Stimulated activated CD4-positive, alpha-beta T cell treated with anti-CD3 and anti-CD28 coated beads, Interleukin-4, amount 100 ng/mL, for 48 hours (primary cell): Measurements from ENCODE around the gene CCDC183.
"Not testable (repeated sequence)": the region's sequence is repeated elsewhere in the genome, so short reads cannot be mapped to it uniquely, and the experiment has no call there.

Source experiments
- DNase-seq, 2 donors: peaks; one replicate each; pipeline ENCODE4 v3.0.0-alpha.2; 2020; ENCODE audit warnings: low read depth in 2 of 2

Gene CCDC183

DNA sequence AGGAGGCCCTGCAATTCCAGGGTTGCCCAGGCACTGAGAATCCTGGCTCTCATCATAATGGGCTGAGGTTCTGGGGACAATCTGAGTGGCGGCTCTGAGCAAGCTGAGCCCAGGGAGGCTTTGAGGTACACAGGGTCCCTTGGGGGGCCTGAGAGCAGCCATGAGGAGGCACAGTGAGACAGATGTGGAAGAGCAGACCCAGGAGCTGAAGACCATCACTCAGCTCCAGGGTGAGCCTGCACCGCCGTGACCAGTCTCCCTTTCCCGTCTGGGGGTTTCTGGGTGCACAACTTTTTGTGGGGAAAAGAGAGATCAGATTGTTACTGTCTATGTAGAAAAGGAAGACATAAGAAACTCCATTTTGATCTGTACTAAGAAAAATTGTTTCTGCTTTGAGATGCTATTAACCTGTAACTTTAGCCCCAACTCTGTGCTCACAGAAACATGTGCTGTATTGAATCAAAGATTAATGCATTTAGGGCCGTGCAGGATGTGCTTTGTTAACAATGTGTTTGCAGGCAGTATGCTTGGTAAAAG is at the start of gene CCDC183:
Gene CCDC183, plus strand, starts transcription at position 101 of the 537 bp plus-strand sequence. Its CDS starts 60 bp downstream, at position 161.
- no peak for DNase-seq

DNA sequence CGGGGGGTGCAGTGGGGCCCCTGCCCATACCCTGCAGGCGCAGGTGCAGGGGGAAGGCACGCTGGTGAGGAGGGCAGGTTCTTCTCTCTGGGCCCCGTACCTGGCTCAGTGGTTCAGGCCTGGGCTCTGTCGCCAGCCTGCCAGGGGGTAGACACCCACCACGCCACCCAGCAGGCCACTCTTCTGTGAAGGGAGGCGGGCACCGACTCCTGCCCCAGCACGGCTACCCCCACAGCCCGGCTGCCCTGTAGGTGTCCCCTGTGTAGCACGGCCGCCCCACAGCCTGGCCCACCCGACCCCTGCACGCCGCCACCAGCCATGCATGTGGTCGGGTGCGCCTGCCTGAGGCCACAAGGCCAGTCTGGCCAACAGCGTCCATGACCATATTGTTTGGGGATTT is 49.5 kb upstream of the CCDC183 start:
- no peak for DNase-seq

DNA sequence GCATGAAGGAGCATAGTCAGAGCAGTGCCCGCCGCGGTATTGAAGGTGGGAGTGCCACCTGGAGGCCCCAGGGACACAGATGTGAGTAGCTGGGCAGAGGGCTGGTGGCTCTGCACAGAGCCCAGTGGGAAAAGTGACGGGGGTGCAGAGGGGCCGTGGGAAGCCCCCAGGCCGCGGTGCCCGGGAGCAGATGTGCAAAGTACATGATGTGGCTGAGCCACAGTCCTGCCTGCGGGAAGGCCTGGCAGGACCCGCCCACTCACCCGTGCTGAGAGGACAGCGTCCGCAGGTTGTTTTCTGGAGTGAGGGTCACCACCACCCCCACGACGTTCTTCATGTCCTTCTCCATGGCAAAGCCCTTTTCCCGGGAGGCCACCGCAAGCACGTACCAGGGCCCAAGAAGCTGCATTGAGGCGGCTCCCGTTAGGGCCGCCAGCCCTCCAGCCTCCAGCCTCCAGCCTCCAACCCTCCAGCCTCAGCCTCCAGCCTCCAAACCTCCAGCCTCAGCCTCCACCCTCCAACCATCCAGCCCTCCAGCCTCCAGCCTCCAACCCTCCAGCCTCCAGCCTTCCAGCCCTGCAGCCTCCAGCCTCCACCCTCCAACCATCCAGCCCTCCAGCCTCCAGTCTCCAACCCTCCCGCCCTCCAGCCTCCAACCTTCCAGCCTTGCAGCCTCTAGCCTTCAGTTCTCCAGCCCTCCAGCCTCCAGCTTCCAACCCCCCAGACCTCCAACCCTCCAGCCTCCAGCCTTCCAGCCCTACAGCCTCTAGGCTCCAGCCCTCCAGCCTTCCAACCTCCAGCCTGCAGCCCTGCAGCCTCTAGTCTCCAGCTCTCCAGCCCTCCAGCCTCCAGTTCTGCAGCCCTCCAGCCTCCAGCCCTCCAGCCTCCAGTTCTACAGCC is 48.7 kb upstream of the CCDC183 start:
- DNase-seq: no peak

GRCh38 chr9:136748201-136748600 is 47.9 kb upstream of the CCDC183 start, which contains the start of gene LCN6:
TSS of gene LCN6 (minus strand) at chr9:136748525. CDS start at chr9:136748483, 42 bp downstream.
- no peak for DNase-seq

DNA sequence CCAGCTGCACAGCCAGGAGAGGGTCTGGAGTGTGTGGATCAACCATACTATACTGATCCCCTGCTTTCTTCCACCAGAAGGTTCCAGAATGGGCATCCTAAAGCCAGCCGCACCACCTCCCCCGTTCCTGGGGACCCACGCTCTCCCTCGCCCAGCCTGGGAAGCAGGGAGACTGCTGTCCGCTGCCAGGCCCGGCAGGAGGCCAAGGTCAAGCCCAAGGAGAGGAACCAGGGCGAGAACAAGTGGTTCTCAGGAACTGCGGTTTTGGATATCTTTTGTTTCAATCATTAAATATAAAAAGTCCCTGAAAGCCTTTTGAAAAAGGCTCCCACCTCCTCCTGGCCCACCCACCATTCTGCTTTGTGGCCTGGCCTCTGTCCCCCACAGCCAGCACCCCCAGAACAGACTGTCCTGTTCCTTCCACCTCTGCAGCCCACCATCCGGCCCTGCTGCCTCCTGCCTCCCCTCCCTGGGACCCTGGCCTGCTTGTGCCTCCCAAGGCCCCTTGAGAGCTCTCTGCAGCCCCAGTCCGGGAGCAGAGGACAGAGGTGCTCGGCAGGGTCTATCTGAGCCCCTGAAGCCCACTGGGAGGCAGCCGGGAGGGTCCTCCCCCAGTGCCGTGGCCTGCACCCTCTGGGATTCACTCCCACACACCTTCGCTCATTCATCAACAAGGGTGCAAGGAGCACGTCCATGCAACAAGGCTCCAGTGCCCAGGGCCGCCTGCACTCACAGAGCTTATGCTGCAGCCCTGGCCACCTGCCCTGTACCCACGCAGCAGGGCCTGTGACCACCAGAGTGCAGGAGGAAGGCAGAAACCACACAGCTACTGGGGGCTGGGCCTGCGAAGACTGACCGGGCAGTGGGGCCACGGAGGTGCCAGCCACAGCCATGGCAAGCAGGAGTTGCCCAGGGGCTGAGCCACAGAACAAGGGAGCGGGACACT is 47.2 kb upstream of the CCDC183 start:
- no peak for DNase-seq

GRCh38 chr9:136750526-136750925 is 45.6 kb upstream of the CCDC183 start:
- DNase-seq: no peak

DNA sequence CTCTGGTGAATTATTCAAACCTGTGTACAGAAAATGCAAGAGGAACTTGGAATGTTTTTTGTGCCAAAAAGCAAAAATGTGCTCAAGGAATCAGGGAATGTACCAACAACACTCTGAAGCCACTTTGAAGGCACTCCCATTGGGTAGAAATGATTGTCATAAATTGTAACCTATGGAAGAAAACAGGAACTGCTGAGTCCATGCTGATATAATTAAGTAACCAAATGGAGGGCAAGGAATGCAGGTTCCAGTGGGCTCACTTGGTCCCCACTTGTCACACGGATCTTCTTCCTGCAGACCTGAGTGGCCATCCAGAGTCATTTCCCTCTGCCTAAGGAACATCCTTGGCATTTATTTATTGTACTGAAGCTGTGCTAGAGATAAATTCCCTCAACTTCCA is 44.9 kb upstream of the CCDC183 start:
- no peak for DNase-seq

- no peak for DNase-seq
These were observed 44.3 kb upstream of the CCDC183 start for GRCh38 chr9:136751814-136752213.

DNA sequence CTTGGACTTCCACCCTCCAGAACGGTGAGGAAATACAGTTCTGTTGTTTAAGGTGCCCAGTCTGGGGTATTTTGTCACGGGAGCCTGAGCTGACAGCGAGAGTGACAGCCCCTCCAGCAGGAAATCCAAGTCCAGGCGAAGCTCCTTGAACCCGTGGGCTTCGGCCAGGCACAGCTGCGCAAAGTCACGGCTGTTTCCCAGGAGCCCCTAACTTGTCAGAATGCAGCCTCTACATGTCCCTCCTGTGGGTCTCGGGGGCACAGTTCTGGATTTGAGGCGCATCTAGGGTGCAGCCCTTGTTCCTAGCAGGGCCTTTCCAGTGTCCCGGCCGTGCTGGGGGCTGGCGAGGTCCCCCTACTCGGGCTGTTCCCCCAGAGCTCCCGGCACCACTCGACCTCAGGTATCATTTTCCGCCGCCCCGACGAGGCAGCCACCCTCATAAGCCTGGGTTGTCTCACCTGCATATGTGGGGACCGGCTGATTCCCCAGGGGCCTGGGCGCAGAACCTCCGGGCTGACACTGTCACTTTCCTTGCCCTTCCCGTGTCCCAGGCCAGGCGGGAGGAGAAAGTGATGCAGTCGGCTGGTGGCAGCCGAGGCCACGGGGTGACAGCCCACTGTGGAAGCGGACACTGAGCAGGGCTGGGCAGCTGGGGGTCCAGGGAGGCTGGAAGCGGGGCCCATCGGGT is 42.6 kb upstream of the CCDC183 start:
- DNase-seq: no peak

- no peak for DNase-seq
These were observed 42.0 kb upstream of the CCDC183 start for GRCh38 chr9:136754059-136754572.

GRCh38 chr9:136754626-136755301 is 41.4 kb upstream of the CCDC183 start:
- DNase-seq: no peak

GRCh38 chr9:136755302-136756133 is 40.6 kb upstream of the CCDC183 start:
- DNase-seq: not testable (repeated sequence)

DNA sequence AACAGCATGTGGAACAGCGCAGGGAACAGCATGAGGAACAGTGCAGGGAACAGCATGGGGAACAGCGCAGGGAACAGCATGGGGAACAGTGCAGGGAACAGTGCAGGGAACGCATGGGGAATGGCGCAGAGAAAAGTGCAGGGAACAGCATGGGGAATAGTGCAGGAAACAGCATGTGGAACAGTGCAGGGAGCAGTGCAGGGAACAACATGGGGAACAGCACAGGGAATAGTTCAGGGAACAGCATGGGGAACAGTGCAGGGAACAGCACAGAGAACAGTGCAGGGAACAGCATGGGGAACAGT is 40.1 kb upstream of the CCDC183 start:
- DNase-seq: no peak

- DNase-seq: no peak
These were observed 39.3 kb upstream of the CCDC183 start for GRCh38 chr9:136756836-136757235.

DNA sequence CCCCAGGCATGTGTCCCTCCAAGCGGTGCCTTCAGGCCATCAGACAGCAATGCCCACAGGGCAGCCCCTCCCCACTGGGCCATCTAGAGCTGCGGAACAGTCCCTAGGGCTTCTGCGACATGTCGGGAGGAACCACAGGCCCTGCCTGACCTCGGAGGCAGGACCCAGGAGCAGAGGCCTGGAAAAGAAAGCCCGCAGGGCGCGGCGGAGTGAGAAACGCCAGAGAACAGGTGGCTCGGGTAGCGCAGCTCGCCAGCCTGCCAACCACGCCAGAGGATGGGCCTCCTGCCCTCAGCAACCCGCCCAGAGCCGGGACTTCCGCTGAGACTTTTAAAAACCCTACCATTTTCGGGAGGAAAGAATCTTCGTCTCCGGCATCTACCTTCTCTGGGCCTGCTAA is 38.8 kb upstream of the CCDC183 start:
- DNase-seq: no peak

GRCh38 chr9:136757751-136758140 is 38.4 kb upstream of the CCDC183 start:
- DNase-seq: no peak

DNA sequence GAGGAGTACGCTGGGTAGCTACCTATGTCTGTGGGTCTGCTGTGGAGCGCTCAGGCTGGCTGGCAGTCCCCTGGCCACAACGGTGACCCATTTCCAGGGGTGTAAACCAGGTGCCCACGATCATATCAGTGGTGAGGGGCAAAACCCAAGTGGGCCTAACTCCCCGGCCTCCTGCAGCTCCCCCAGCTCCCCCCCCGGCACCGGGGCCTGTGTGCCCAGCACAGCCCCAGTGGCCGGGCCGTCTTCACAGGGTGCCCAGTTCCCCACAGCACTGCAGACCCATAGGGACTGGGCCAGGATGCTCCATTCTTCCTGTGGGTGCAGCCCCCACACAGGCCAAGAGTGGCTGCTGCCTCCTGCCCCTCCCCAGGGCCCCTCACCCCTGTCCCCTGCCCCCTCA is 37.1 kb upstream of the CCDC183 start:
- no peak for DNase-seq

DNA sequence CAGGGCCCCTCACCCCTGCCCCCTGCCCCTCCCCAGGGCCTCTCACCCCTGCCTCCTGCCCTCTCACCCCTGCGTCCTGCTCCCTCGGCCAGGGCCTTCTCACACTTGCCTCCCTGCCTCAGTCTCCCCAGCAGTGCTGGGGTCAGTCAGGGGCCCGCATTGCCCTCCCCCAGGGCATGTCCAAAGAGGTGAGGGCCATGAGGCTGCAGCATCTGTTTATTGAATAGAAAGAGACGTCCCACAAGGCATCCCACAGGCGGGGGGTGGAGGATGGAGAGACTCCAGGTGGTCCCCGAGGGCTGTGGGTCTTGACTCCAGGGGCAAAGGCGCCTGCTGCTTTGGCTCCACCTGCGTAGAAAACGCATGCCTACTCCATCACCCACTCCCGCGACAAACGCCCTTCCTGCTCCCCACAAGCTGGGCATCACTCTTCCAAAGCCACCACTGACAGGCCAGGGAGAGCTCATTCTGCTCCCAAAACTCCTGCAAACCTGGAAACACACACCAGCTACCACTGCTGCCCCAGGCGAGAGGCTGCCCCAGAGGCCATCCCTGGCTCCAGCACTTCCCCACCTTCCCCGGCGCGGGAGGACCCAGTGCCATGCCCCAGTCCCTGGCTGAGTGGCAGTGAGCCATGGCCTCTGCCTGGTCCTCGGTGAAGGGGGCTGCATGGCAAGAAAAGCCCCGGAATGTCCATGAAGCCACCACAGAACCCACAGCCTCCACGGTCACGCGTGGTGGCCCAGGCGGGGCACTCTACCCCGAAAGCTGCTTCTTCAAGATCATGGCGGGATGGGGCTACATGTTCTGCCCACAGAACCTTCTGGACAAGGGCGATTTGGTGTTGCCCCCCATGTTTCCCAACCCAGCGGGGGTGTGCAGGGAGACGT is 36.5 kb upstream of the CCDC183 start:
- DNase-seq: no peak

DNA sequence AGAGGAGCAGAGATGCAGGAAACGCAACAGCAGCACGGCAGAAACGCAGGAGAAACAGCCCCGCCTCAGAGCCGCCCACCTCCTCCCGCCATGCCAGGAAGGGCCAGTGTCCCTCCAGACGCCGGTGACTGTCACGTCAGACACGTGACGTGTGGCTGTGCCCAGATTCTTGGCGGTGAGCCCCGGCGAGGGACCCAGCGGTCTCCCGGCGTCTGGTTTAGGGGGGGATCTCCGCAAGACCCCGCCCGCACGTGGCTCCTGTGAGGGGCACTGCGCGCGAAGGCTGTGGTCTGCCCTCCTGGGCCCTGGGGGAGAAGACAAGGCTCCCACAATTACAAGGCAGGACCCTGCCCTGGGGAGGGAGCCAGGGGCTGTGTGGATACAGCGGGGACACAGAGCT is 35.7 kb upstream of the CCDC183 start:
- DNase-seq: no peak
